Choroid plexus epithelial cell (primary cell): ENCODE measurements around the gene AFM.
A peak's percentile ranks its signal among the peaks of the same experiment; 100 is the strongest.

Experiments used
- DNase-seq: peaks from one replicate; pipeline ENCODE4 v3.0.0-alpha.2; 2010; ENCODE audit warnings: low read depth
- H3K4me3 ChIP-seq: 2 replicates; pipeline ENCODE4 v1.5.1; 2011; ENCODE audit warnings: low read depth, mild to moderate bottlenecking, control low read depth, low read length, moderate library complexity
- TF ChIP-seq, protein P1 (sequence below): conservative IDR thresholded peaks from 2 replicates; pipeline ENCODE4 v1.5.1; 2011; ENCODE audit warnings: low read depth, mild to moderate bottlenecking, control low read depth, inconsistent platforms, low read length, moderate library complexity

The AFM gene

DNA sequence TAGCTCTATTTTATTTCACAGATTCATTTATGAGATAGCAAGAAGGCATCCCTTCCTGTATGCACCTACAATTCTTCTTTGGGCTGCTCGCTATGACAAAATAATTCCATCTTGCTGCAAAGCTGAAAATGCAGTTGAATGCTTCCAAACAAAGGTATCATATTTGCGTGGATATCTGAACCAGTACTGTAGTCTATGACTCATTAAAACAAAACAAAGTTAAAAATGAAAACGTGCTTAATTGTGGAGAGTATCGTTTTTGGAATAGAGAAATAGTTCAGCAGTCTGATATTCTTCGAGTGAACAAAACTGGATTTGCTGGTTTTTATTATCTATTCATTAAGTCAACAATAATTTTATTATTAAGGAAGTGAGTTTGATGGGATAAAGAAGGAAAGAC, 39.3 kb upstream of the AFM start:
- no peak for DNase-seq
- no peak overlapping the region for H3K4me3 ChIP-seq
- TF ChIP-seq, protein P1, sequence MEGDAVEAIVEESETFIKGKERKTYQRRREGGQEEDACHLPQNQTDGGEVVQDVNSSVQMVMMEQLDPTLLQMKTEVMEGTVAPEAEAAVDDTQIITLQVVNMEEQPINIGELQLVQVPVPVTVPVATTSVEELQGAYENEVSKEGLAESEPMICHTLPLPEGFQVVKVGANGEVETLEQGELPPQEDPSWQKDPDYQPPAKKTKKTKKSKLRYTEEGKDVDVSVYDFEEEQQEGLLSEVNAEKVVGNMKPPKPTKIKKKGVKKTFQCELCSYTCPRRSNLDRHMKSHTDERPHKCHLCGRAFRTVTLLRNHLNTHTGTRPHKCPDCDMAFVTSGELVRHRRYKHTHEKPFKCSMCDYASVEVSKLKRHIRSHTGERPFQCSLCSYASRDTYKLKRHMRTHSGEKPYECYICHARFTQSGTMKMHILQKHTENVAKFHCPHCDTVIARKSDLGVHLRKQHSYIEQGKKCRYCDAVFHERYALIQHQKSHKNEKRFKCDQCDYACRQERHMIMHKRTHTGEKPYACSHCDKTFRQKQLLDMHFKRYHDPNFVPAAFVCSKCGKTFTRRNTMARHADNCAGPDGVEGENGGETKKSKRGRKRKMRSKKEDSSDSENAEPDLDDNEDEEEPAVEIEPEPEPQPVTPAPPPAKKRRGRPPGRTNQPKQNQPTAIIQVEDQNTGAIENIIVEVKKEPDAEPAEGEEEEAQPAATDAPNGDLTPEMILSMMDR, result no peak

- TF ChIP-seq, protein P1, result no peak
- no peak for DNase-seq
- H3K4me3 ChIP-seq, result no peak overlapping the region
Measured at GRCh38 chr4:73443224-73443623, 38.3 kb upstream of the AFM start.

DNA sequence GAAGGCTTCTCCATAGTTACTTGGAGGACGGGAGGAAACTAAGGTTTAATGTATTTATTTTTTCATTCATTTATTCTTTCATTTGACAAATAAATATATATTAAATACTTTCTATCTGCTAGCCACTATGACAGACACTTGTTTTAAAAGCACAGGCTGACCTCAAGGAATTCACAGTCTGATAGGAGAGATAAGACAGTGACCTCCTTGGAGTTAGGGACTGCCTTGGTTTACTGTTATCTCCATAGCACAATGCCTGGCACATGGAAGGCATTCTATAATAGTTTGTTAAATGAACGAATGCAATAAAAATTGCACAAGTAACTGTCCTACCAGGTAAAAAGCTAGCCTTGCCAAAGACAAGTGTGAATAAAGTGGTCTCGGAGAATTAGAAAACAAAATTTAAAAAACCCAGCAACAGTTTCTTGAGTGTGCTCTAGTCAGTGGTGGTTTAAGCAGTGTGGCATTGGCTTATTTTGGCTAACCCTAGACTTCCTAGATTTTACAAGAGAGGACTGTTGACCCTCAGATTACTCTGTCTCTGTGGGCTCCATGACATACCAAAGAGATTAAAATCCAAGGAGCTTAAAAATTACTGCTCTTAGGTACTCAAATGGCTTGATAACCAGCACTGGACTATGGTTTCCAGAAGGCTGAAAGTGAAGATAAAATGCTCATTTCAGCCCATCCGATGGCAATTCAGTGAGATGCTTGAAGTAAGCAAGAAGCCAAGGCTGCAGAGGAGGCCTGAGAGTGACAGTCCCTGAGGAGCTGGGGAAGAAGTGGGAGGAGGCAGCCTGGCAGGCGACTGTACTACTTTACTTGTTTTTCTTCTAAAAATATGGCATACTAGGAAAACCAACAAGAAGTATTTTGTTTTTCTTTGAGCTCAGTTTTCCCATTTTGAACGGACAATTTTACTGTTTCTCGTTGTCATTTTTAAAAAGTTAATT, 35.9 kb upstream of the AFM start:
- no peak overlapping the region for H3K4me3 ChIP-seq
- TF ChIP-seq, protein P1, result no peak
- DNase-seq, result no peak

DNA sequence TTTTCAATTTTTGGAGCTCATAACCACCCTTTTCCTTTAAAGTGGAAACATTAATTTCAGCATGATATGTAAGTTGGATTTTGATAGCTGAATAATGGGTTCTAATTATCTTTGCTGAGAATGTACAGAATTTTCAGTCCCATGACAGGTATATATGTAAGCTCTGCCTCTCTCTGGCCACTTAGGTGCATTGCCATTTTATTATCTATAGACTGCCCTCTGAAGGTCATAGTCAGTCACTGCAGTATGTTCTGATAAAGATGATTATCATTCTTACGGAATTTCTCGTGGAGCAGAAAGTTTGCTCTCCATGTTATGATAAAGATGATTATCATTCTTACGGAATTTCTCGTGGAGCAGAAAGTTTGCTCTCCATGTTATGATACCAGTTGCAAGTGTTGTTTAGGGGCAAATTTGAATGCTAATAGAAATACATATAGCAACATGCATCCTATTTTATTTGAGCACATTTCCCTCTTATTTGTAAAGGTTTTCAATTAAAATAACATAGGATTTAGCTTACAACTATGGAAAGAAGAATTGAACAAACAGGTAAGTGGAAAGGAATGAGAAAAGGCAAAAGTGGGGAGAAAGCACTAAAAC, 35.1 kb upstream of the AFM start:
- DNase-seq, result peak; percentile 79
- no peak overlapping the region for H3K4me3 ChIP-seq
- TF ChIP-seq, protein P1, result peak; percentile 76

- TF ChIP-seq, protein P1, result no peak
Measured at GRCh38 chr4:73447671-73448070, 33.9 kb upstream of the AFM start.

GRCh38 chr4:73448448-73449203, 32.9 kb upstream of the AFM start:
- DNase-seq, result no peak
- H3K4me3 ChIP-seq, result no peak overlapping the region
- TF ChIP-seq, protein P1, result no peak

More at GRCh38 chr4:73447671-73448070, 33.9 kb upstream of the AFM start:
- no peak overlapping the region for H3K4me3 ChIP-seq
- DNase-seq, result no peak
